Measurements from ENCODE around the gene SH3BGRL2. TPM values are rescaled to one million over a fixed set of nuclear protein-coding genes. Genes with fewer than 3 reads are reported as not detected.

SH3BGRL2 gene
- total and polyA plus RNA-seq, 2 of the 8 experiments (the other 6 are each of a cell fraction or from before 2014, with no cell fraction given), result 6.0 to 20.3 TPM

- no peaks in the 10 kb centered on the region for H3K23me2 ChIP-seq (ENCODE audit: low read depth, low read length)
- no peaks in the 10 kb centered on the region for H3K27me3 ChIP-seq (replicated peaks in 1 of 4; ENCODE audit: control insufficient read depth in 3 of 4, extremely low read depth in 1 of 4, insufficient read depth in 3 of 4, low read length in 3 of 4)
- DNase-seq (ENCODE audit: low read depth in 1 of 2, low spot score in 2 of 2), result no peak
- H3K27ac ChIP-seq (ENCODE audit: low read depth, low read length), result no peak overlapping the region
- H4K8ac ChIP-seq (ENCODE audit: extremely low read depth, insufficient read depth, low read length), result no peak overlapping the region
- no peak for FAIRE-seq
- H3K4me3 ChIP-seq (ENCODE audit: extremely low read depth in 1 of 4, insufficient read depth in 2 of 4, low read depth in 3 of 4, low read length in 4 of 4), result no peak overlapping the region
- H3K79me2 ChIP-seq (ENCODE audit: control insufficient read depth in 1 of 2, insufficient read depth in 2 of 2, low read length in 2 of 2), result no peaks in the 10 kb centered on the region
- H2BK15ac ChIP-seq (ENCODE audit: low read length), result no peak overlapping the region
- no peak overlapping the region for H3K9ac ChIP-seq (replicated peaks in 1 of 4; ENCODE audit: extremely low read depth in 1 of 4, low read depth in 3 of 4, low read length in 3 of 4)
- no peaks in the 10 kb centered on the region for H3K36me3 ChIP-seq (ENCODE audit: control insufficient read depth in 2 of 4, insufficient read depth in 4 of 4, low read length in 3 of 4)
- H3K4me2 ChIP-seq (ENCODE audit: insufficient read depth in 1 of 2, low read depth in 2 of 2, low read length in 2 of 2), result no peak overlapping the region
- H4K20me1 ChIP-seq (replicated peaks in 1 of 2; ENCODE audit: control insufficient read depth in 1 of 2, insufficient read depth in 2 of 2, low read length in 2 of 2), result no peaks in the 10 kb centered on the region
- no peak overlapping the region for H2BK12ac ChIP-seq (ENCODE audit: low read depth, low read length)
- no peaks in the 10 kb centered on the region for H3K79me1 ChIP-seq (ENCODE audit: low read depth, low read length)
- no peaks in the 10 kb centered on the region for H3K4me1 ChIP-seq (replicated peaks in 1 of 4; ENCODE audit: control insufficient read depth in 3 of 4, insufficient read depth in 4 of 4, low read length in 3 of 4)
- H2AK5ac ChIP-seq (ENCODE audit: low read depth, low read length), result no peak overlapping the region
- H3K9me3 ChIP-seq (ENCODE audit: insufficient read depth in 2 of 2, low read depth in 1 of 2, low read length in 1 of 2), result no peaks in the 10 kb centered on the region
- H2BK120ac ChIP-seq (replicated peaks; ENCODE audit: low read depth, low read length), result no peak overlapping the region
- no peak overlapping the region for H2AFZ ChIP-seq (ENCODE audit: low read length)
- H2BK20ac ChIP-seq (ENCODE audit: low read length), result no peak overlapping the region
- H3K14ac ChIP-seq (ENCODE audit: insufficient read length), result no peak overlapping the region
- CTCF ChIA-PET (ENCODE audit: partially characterized antibody), result interaction anchor here (0.7 kb wide), 2 partner anchors 63 to 105 kb away, joined by 3 to 4 read pairs; no protein-coding TSS in a partner anchor
- H4K5ac ChIP-seq (ENCODE audit: insufficient read length, low read depth, low read length), result no peak overlapping the region
- no peak overlapping the region for H3K56ac ChIP-seq (replicated peaks; ENCODE audit: insufficient read length, low read depth, low read length)
- H3K4ac ChIP-seq (replicated peaks; ENCODE audit: insufficient read length, low read depth, low read length), result no peak overlapping the region
- H2BK5ac ChIP-seq (ENCODE audit: low read depth, low read length), result no peak overlapping the region
- WGBS, 2 experiments (ENCODE audit: extremely low coverage in 1 of 2, insufficient coverage in 1 of 2, insufficient read length in 1 of 2, insufficient replicate concordance in 2 of 2, low coverage in 1 of 2, low lambda C conversion rate in 2 of 2, missing lambda C conversion rate in 1 of 2), result 81% methylated on average over 3 of the region's 3 CpGs; no CpG with 5 or more reads in 1 of the 2 experiments
- H3K23ac ChIP-seq (ENCODE audit: insufficient read length), result no peak overlapping the region
- no peak overlapping the region for H4K91ac ChIP-seq (replicated peaks; ENCODE audit: insufficient read length, low read length)
- POLR2A ChIA-PET (ENCODE audit: partially characterized antibody), result interaction anchor here (2.3 kb wide), 1 partner anchor 9 kb away, joined by 7 read pairs; no protein-coding TSS in a partner anchor
- H3K18ac ChIP-seq (ENCODE audit: extremely low read depth, low read length), result no peak overlapping the region
- TF ChIP-seq BCL11A (IDR thresholded peaks at IDR 0.05; ENCODE audit: low read depth in 2 of 2, low read length in 2 of 2), result no peak
- no peak for TF ChIP-seq SP4 (IDR thresholded peaks at IDR 0.05; ENCODE audit: low read length)
- no peak for TF ChIP-seq CBX8 (IDR thresholded peaks at IDR 0.05; ENCODE audit: borderline replicate concordance, low read depth, low read length)
- TF ChIP-seq USF2 (IDR thresholded peaks at IDR 0.05; ENCODE audit: low read length), result no peak
- TF ChIP-seq SRF (IDR thresholded peaks at IDR 0.05; ENCODE audit: low read depth, low read length), result no peak
- TF ChIP-seq EP300 (IDR thresholded peaks at IDR 0.05; ENCODE audit: borderline replicate concordance in 1 of 2, low read depth in 2 of 2, low read length in 2 of 2), result no peak
These were observed 21.9 kb upstream of the SH3BGRL2 start for GRCh38 chr6:79609225-79609595.

All from H1 (cell line).